Amniotic epithelial cell (primary cell): Measurements from ENCODE around the gene SFI1.

Experiments
- DNase-seq: peaks from one replicate; pipeline ENCODE4 v3.0.0-alpha.2; 2010; ENCODE audit warnings: low read depth

SFI1 gene

DNA sequence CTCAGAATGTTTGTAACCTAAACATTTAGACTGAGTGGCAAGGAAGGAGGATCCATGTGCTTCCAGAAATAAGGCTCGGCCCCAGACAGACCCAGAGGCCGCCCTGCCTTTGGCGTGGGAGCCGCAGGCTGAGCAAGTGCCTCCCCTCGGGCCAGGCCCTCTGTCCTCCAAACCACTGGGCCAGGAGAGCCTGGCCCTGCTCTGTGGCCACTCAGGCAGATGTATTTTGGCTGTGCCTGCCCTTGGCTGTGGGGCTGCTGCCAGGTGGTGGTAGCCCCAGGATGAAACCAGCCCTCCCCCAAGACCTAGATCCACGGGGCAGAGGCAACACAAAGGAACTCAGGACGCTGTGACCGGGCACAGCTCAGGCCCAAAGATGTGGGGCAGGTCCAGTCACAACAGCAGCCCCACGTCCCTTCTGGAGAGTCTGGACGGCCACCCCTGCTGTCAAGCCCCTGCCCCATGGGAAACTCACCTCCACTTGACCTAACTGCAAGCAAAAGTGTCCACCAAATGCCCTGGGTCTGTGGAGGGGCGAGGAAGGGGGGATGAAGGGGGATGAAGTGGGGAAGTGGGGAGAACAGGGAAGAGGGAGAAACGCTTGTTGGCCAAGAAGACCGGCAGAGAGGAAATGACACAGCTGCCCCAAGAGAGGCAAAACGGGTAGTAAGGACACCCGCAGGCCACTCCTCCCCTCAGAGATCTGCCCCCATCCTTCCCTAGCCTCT is 141.7 kb downstream of the SFI1 start:
- DNase-seq, result no peak

DNA sequence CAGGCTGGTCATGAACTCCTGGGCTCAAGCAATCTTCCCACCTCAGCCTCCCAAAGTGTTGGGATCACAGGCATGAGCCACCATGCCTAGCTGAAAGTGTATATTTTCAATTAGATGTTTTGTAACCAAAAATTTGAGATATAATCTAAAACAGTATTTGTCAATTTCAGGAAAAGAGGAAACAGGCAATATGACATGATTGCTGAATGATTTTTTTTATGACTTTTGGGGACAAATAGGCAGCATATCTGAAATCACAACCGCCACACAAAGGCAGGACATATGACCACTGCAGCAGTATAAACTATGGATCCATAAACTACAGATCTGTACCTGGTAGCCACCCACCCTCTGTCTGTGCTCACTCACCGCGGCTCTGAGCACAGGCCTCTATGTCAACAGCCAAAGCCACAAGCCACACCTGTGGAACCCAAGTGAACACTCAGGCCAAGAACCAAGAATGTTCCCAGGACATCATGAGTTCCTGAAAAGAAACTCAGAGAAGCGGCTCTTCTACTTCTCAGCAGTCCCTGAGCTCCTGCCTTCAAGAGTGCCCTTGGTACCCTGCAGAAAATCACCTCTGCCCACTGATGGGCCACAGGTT is 143.2 kb downstream of the SFI1 start:
- DNase-seq, result no peak

DNA sequence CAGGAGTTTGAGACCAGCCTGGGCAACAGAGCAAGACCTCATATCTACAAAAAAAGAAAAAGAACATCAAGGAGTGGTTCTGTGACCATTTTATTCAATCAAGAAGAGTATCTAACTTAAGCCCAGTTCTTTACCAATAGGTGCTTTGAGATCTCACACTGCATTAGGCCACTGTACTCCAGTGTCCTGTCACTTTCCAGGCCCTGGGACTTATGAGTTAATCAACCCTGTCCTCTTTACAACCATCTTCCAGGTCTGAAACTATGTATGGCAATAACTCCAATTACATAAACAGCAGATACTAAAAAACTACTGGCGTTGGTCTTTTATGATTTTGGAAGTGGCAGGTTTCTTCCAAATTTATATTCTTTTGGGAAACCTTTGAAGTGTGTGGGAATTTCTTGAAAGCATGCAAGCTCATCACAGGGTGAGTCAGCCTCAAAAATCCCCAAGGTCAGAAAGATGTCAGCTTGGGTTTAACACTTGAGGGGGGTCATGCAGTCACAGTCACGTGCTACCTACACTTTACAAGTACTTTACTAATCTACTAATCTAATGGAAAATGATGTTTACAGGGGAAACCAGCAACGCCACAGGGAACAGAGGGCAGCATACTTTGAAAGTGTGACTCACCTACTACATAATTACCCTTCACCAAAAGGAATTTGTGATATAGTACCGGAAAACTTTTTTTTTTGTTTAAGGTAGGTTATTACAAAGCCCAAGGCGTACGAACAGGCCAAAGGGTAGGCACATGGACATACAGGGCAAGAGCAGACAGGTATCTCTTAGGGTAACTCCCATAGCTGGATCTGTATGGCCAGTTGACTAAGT is 150.1 kb downstream of the SFI1 start:
- DNase-seq, result peak; percentile 98

DNA sequence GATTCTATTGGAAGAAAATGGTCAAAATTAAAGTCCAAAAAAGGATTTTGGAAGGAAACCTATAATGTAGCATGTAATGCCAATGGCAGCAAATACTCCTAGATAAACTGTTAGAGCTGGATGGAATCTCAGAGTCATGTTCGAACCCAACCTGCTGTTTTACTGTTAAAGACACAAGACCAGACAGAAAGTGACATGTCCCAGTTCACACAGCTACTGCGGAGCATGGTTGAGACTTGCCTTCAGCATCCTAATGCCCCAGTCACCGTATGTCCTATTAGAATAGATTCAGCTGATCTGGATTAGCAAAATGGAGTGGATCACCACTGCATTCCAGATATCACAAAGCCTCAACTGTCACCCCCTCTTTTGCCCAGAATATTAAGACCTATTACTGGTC is 150.7 kb downstream of the SFI1 start:
- DNase-seq, result no peak

DNA sequence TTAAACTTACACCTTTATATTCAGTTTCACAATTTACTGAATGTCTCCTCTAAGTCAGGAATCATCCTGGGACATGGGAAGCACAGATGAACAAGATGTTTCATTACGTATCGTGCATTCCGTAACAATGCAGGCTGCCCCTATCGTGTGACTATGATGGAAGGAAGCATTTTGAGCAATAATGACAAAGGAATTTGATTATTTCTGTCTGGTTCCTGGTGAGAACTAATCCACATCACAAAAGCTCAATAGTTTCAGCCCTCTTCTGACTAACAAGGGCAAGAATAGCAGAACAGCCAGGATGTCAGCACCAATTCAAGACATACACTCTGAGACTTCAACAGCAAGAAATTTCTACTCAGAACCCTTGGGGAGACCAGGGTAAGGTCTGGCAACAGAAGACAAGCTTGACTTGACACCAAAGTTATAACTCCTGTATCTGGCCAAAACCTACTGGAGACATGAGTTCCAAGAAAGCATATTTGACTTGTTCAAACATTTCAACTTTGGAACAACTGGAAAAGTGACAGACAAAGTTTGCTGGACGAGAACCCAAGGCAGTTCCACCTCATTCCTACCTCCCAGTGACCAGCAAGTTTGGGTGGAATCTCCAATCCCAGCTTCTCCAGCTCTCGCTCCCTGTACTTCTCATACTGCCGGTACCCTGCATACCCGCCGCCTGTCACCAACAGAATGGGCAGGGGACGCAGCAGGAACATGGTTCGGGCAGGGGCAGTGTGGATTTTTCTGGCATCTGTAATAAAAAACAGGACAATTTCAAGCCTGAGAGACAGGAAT is 151.4 kb downstream of the SFI1 start:
- peak; percentile 74 for DNase-seq

DNA sequence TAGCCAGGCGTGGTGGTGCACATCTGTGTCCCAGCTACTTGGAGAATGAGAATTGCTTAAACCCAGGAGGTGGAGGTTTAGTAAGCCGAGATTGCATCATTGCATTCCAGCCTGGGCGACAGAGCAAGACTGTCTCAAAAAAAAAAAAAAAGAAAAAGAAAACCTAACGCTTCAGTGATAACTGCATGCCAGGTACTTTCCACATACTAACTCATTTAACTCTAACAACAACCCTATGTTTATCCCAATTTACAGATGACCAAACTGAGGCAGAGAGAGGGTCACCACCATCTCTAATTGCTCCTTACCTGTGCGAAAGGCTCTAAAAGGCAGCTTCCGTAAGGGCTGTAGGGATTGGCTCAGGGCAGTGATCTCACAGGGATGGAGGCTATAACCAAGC is 154.1 kb downstream of the SFI1 start:
- DNase-seq, result peak; percentile 90

DNA sequence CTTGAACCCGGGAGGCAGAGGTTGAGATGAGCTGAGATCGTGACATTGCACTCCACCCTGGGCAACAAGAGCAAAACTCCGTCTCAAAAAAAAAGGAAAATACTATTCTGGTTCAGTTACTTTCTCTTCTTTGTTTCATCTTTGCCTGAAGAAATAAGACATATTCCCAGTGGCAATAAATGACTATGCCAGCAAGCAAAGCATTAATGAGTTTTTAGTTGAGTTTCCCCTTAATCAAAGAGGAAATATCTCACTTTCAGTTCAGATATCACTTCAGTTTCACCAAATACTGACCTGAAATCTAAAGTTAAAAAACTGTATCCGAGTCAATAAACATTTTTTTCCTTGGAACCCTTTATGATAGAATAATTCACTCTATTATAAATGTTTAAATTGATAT is 155.3 kb downstream of the SFI1 start:
- no peak for DNase-seq

DNA sequence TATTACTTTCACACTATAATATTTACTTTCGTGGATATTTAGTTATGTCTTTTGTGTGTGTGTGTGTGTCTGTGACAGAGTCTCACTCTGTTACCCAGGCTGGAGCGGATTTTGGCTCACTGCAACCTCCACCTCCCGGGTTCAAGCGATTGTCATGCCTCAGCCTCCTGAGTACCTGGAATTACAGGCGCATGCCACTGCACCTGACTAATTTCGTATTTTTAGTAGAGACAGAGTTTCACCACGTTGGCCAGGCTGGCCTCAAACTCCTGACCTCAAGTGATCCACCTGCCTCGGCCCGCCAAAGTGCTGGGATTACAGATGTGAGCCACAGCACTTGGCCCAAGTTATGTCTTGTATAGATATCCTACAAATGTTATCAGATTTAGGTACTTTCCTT is 155.8 kb downstream of the SFI1 start:
- DNase-seq, result no peak

DNA sequence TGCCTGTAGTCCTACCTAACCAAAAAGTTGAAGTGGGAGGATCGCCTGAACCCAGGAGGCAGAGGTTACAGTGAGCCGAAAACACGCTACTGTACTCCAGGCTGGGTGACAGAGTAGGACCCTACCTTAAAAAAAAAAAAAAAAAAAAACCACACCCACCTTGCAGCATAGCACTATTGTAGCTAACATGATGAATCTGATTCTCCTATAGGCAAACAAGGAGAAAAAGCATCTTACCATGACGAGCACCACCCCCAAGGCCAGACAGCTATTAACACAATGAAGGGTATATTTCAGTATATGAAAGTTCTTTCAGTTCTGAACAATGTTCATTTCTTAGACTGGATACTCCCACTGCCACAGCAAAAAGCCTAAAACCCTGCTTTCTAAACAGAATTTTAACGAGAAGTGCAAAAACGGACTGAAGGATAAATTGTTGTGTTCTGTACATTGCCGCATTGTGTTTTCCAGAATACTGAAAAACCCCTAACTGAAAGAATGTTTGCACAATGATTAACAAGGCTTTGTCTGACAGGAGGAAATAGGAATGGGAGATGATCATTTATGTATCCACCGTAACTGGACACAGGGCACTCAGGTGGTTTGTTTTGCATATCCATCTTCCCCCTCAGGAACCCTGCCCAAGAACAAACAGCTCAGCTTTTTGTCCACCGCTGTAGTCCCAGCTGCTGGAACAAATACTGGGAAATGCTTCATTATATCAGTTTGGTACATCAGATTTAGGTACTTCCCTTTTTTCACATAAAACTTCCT is 156.8 kb downstream of the SFI1 start:
- no peak for DNase-seq

DNA sequence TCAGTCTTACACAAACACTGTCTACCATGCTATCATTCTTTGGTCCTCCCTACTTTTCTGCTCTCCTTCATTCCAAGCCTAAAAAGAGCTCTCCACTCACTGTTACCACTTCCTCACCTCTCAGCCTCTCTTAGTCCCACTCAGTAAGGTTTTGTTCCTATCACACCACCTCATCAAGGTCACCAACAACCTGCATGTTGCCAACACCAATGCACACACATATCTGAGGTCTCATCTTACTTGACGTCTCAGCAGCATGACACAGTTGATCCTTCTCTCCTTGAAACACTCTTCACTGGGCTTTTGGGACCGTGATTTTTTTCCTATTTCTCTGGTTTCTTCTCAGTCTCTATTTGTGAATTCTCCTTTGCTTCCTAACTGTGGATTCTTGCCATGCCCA is 157.6 kb downstream of the SFI1 start:
- no peak for DNase-seq

DNA sequence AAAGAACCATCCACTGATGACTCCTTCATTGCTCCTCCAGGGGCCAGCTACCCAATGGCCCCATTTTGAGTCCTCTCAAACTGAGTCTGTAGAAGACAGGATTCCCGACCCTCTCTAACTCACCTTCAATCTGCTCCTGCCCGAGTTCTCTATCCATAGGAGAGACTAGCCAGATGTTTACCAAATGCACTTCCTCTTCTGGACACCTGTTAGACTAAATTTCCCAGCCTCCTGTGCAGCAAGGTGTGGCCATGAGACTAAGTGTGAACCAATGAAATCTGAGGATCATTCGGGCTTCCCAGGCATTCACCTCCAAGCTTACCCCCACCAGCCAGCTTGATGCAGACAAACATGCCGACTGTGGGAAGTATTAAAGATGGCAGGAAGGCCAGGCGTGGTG is 158.1 kb downstream of the SFI1 start:
- DNase-seq, result no peak

DNA sequence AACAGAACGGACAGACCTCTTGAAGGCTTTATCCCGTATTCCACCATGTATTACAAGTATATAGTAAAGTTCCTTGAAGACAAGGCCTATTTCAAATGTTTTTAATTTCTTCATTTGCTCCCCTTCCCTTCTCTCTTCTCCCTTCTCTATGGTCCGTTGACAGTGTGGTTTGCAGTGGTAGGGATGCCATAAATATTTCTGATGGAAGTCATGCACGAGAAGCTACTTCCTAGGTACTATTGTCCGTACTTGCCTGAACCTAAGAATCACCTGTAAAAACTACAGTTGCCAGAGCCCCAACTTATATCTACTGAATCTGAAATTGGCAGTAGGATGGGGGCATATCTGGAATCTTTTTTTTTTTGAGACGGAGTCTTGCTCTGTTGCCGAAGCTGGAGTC is 162.9 kb downstream of the SFI1 start:
- no peak for DNase-seq

DNA sequence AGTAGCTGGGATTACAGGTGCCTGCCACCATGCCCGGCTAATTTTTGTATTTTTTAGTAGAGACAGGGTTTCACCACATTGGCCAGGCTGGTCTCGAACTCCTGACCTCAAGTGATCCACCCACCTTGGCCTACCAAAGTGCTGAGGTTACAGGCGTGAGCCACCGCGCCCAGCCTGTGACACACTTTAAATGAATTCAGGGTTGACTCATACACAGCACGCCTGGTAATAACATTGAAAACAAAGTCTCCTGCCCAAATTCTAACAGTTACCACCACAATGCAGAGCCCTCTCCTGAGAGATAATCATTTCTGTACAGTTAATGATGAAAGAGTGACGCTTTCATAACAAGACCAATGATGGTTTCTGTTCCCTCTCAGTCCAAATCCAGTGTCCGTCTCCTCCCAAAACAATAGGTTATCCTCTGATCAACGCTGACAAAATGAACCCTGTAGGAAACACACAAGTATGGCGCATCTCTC is 164.6 kb downstream of the SFI1 start:
- DNase-seq, result peak; percentile 75

DNA sequence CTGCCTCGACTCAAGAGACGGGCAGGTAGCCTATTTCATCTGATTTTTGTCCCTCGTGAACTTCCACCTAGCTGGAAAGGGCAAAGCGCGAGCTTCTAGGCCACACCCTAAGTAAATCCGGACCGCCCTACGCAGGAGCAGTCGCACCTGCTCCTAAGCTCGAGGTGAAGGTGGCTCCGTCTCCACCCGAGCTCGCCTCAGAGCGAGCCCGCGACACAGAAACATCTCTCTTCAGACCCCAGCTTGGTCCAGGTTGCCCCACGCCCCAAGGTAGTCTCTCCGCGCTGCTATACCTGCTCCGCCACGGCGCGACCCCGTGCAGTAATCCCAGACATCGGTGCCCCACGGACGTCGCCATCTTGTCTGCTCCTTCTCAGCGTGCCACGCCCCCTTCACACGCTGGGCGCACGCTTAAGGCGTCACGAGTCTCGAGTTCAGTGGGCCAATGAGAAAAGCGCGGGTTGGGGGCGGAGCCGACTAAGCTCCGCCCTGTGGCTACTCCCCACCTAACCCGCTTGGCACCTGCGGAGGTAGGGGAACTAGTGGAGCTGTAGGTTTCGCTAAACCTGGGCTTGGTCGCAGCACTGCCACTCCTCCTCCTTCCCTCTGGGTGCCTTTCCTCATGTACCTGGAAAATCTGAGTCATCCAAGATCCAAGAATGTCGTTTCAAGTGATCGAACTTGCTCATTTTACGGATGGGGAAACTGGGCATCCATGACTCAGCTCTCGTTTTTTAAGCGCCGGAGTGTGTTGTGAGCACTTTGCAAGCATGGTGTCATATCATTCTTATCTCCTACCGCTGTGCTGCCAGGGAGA is 165.7 kb downstream of the SFI1 start, which contains the start of gene PISD:
PISD (minus strand) TSS at position 365 of the 817 bp plus-strand sequence; CDS start at position 358, 7 bp downstream.
- DNase-seq, result peak; percentile 89

DNA sequence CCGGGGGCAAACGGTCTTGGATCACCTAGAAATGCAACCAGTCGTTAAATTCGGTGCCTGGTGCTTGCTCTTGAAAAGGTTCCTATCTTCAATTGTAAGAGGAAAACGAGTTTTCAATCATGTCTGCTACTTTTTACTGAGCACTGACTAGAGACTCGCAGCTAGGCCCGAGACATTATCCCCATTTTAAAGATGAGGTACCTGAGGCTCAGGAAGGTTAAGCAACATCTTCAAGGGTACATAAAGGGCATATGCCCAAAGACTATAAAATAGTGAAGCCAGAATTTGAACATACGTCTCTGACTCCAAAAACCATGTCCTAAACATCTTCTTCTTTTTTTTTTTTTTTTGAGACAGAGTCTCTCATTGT is 166.3 kb downstream of the SFI1 start:
- no peak for DNase-seq
